HFFc6 (cell line): ENCODE data around the gene ACOT7. TPM values are rescaled to one million over a fixed set of nuclear protein-coding genes. Genes with fewer than 3 reads are reported as not detected.

Experiments used
- DNase-seq: peaks from one replicate; pipeline ENCODE4 v3.0.0-alpha.2; 2018
- H3K27ac Mint-ChIP-seq: 2 replicates; pipeline ENCODE4 v1.8.0; 2020; ENCODE audit warnings: mild to moderate bottlenecking, mixed read lengths
- H3K27me3 Mint-ChIP-seq: 2 replicates; pipeline ENCODE4 v1.8.0; 2021; ENCODE audit warnings: mild to moderate bottlenecking, moderate library complexity, mixed read lengths; ENCODE audit not compliant: insufficient read depth
- H3K36me3 Mint-ChIP-seq: 2 replicates; pipeline ENCODE4 v1.8.0; 2021; ENCODE audit warnings: low read depth, mixed read lengths
- H3K4me1 Mint-ChIP-seq: 2 replicates; pipeline ENCODE4 v1.8.0; 2020; ENCODE audit warnings: low read depth, mixed read lengths
- H3K4me3 Mint-ChIP-seq: 2 replicates; pipeline ENCODE4 v1.8.0; 2020; ENCODE audit warnings: mild to moderate bottlenecking, moderate library complexity, mixed read lengths
- H3K9me3 Mint-ChIP-seq: 2 replicates; pipeline ENCODE4 v1.8.0; 2020; ENCODE audit warnings: mild to moderate bottlenecking, mixed read lengths
- CTCF ChIP-seq: fragments of 200-600 bp; sonication (generic); IDR thresholded peaks from 2 replicates; pipeline ENCODE4 v1.5.0; 2021; ENCODE audit warnings: antibody characterized with exemption, mild to moderate bottlenecking
- total RNA-seq, 6 experiments: library from RNA; stranded (reverse); fragmentation: NEBNext Ultra II Directional; extraction: Animal tissue kit (Norgen Biotek cat#: 25700); gene quantifications; 2 replicates in 1 of 6; 3 replicates in 5 of 6; pipeline ENCODE4 v1.2.3, GENCODE V29; 2021

ACOT7 gene
- total RNA-seq, 6 experiments from 2014 or later: 103 to 125 (median 111) TPM

DNA sequence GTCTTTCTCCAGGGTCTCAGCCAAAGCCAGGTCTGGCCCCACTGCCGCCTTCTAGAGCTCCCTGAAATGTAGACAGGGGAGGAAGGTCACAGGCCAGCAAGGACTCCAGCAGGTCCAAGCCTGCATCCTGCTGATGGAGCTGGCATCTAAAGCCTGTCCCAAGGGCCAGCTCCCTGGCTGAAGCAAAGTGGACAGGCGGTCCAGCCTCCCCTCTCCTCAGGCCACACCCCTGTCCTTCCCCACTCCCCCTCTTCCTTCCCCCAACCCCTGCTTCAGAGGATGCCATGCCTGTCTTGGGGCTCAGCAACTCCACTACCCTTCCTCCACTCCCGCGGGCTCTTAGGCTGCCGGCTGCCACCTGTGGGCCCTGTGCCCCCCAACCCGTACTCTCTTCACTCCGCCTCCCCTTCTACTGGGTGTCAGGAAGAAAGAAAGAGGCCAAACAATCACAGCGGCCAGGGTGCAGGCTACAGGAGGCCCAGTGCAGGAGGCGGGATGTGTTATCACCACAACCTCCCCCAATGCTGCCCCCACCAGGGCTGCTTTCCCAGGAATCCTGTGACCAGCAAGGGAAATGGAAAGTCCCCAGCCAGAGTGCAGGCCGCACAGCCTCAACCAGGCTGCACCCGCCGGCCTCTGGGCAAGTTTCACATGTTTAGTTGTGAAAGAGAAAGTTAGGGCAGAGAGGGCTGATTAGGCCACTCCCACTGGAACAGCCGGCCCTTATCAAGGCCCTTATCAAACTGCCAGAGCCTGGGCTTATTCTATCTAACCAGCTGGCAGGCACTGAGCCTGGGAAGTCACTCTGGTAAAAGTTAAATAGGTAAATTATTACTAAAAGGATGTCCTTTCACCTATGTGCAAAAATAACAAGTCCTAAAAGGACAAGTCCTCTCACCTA is 34.1 kb downstream of the ACOT7 start:
- peaks cover 1% of the 10 kb centered on the region; the same call in 1 of the 2 replicates for H3K27me3 Mint-ChIP-seq
- no peaks in the 10 kb centered on the region for H3K36me3 Mint-ChIP-seq
- H3K9me3 Mint-ChIP-seq: no peaks in the 10 kb centered on the region
- peaks cover 19% of the 10 kb centered on the region for H3K4me1 Mint-ChIP-seq
- DNase-seq: peak; percentile 8
- H3K27ac Mint-ChIP-seq: peak overlapping the region; percentile 73
- peak; percentile 15; the same call in 1 of the 2 replicates for TF ChIP-seq CTCF
- H3K4me3 Mint-ChIP-seq: peak overlapping the region; percentile 41; the same call in 1 of the 2 replicates

DNA sequence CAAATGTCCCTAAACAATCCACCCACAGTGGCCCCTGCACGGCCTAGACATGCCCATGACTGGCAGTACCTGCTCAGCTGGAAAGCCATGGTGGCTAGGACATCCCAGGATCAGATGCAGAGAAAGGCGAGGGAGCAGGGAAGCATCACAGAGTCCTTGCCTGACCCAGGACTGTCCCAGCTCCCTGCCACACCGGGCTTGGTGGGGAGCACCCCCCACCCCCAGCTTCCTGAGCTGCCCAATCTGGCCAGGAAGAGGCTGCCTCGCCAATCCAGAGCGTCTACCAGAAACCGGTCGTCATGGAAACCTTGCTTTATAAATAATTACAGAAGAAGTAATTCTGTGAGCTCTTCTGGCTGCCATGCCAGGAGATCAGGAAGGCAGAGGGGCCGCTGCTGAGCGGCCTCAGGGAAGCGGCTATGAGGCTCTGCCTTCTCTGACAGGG is 34.8 kb downstream of the ACOT7 start:
- H3K9me3 Mint-ChIP-seq: no peaks in the 10 kb centered on the region
- no peak overlapping the region for H3K4me3 Mint-ChIP-seq
- no peaks in the 10 kb centered on the region for H3K36me3 Mint-ChIP-seq
- peak overlapping the region; percentile 73 for H3K27ac Mint-ChIP-seq
- no peak for TF ChIP-seq CTCF
- peak; percentile 35 for DNase-seq
- peaks cover 23% of the 10 kb centered on the region for H3K4me1 Mint-ChIP-seq
- H3K27me3 Mint-ChIP-seq: peaks cover 1% of the 10 kb centered on the region; the same call in 1 of the 2 replicates

DNA sequence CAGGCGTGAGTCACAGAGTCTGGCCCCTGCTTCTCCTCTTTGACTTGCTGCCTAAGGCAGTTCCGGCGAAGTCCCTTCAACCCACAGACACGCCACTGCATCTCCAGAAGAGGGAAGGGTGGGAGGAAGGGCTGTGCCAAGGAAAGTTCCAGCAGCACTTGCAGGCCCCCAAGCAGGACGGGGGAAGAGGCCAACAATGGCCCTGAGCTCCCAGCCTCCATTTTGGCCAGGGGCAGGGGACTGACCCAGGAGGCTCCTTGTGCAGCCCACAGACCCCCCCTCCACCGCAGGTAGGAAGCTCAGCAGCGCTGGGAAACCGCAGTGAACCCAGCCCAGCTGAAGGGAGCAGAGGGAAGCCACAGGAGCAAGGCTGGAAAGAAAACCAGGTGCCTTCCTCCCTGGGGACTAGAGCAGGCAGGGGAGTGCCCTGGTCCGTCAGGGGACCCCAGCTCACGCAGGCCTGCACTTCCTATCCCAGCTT is 35.4 kb downstream of the ACOT7 start:
- Mint-ChIP-seq H3K27me3 (peaks cover 1% of the 10 kb centered on the region; the same call in 1 of the 2 replicates), H3K27ac (no peak overlapping the region; the same call in 1 of the 2 replicates), H3K4me1 (peaks cover 19% of the 10 kb centered on the region), H3K4me3 (no peak overlapping the region), H3K9me3 (no peaks in the 10 kb centered on the region), H3K36me3 (no peaks in the 10 kb centered on the region)
- no peak for DNase-seq
- TF ChIP-seq CTCF: no peak

- peaks cover 18% of the 10 kb centered on the region for H3K4me1 Mint-ChIP-seq
- peak; percentile 65 for TF ChIP-seq CTCF
- H3K27me3 Mint-ChIP-seq: peaks cover 1% of the 10 kb centered on the region; the same call in 1 of the 2 replicates
- no peaks in the 10 kb centered on the region for H3K9me3 Mint-ChIP-seq
- no peaks in the 10 kb centered on the region for H3K36me3 Mint-ChIP-seq
- no peak overlapping the region for H3K4me3 Mint-ChIP-seq
- no peak for DNase-seq
- H3K27ac Mint-ChIP-seq: no peak overlapping the region
These were observed 36.2 kb downstream of the ACOT7 start for GRCh38 chr1:6357243-6357936.

- Mint-ChIP-seq H3K9me3 (no peaks in the 10 kb centered on the region), H3K27ac (no peak overlapping the region), H3K4me1 (peaks cover 22% of the 10 kb centered on the region), H3K36me3 (no peaks in the 10 kb centered on the region), H3K4me3 (no peak overlapping the region), H3K27me3 (peaks cover 1% of the 10 kb centered on the region; the same call in 1 of the 2 replicates)
- no peak for DNase-seq
- TF ChIP-seq CTCF: no peak
These were observed 37.9 kb downstream of the ACOT7 start for GRCh38 chr1:6355621-6356020.
